Skeletal muscle tissue (tissue), 4 donors: ENCODE measurements around the gene MDP1. TPM values are rescaled to one million over a fixed set of nuclear protein-coding genes. Genes with fewer than 3 reads are reported as not detected.
A peak's percentile ranks its signal among the peaks of the same experiment; 100 is the strongest.

Source experiments
- H3K27ac ChIP-seq: one replicate; pipeline ENCODE4 v1.7.0; 2013; ENCODE audit warnings: mild to moderate bottlenecking, low read depth, low read length, inconsistent platforms
- H3K27me3 ChIP-seq, 3 donors: one replicate each; pipeline ENCODE4 v1.7.0; 2013; ENCODE audit warnings: low read length in 3 of 3; ENCODE audit not compliant: control insufficient read depth in 3 of 3, insufficient read depth in 3 of 3
- H3K36me3 ChIP-seq, 3 donors: one replicate each; pipeline ENCODE4 v1.7.0; 2013; ENCODE audit warnings: low read length in 3 of 3; ENCODE audit not compliant: control insufficient read depth in 3 of 3, insufficient read depth in 3 of 3
- H3K4me1 ChIP-seq, 3 donors: one replicate each; pipeline ENCODE4 v1.7.0; 2013; ENCODE audit warnings: low read length in 3 of 3, mild to moderate bottlenecking in 3 of 3; ENCODE audit not compliant: control insufficient read depth in 3 of 3, insufficient read depth in 3 of 3
- H3K4me3 ChIP-seq, 3 donors: one replicate each; pipeline ENCODE4 v1.7.0; 2013; ENCODE audit warnings: low read length in 3 of 3
- H3K9ac ChIP-seq, 3 donors: one replicate each; pipeline ENCODE4 v1.7.0; 2013; ENCODE audit warnings: low read length in 3 of 3, mild to moderate bottlenecking in 3 of 3, moderate library complexity in 2 of 3, low read depth in 1 of 3
- H3K9me3 ChIP-seq, 3 donors: one replicate each; pipeline ENCODE4 v1.7.0; 2013; ENCODE audit warnings: low read length in 3 of 3; ENCODE audit not compliant: control insufficient read depth in 3 of 3
- total RNA-seq: library from RNA; depleted of rRNA; stranded (reverse); fragments of >200 nt; gene quantifications from one replicate; pipeline ENCODE4 v1.2.3, GENCODE V29; 2014
- donor health status: Osteomylitis.

The MDP1 gene
- total RNA-seq, 1 donor from 2014 or later, result 9.9 TPM

DNA sequence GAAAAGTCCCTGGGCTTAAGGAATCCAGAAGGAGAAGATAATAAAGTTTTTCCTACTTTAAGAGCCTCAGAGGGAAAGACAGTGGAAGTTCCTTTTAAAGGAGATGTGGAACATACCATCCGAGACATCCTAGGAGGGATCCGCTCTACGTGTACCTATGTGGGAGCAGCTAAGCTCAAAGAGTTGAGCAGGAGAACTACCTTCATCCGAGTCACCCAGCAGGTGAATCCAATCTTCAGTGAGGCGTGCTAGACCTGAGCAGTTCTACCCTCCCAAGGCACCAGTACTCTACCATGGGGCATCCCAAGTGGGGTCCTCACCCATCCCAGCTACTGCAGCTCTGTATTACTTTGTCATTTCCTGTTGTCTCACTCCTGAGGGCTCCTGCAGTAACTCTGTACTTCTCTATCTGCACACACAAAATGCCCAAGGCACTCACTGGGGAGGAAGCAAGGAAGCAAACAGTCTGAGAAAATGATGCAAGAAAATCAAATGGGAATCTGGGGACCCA lies 22.7 kb upstream of the MDP1 start:
- peaks cover 60 to 68% (median 66%) of the 10 kb centered on the region in 3 donors for H3K36me3 ChIP-seq
- no peak overlapping the region for H3K27ac ChIP-seq
- H3K4me3 ChIP-seq, result no peak overlapping the region
- no peak overlapping the region for H3K9ac ChIP-seq
- H3K27me3 ChIP-seq, result no peaks in the 10 kb centered on the region
- no peaks in the 10 kb centered on the region for H3K9me3 ChIP-seq
- peaks cover 55 to 79% (median 71%) of the 10 kb centered on the region in 3 donors for H3K4me1 ChIP-seq

DNA sequence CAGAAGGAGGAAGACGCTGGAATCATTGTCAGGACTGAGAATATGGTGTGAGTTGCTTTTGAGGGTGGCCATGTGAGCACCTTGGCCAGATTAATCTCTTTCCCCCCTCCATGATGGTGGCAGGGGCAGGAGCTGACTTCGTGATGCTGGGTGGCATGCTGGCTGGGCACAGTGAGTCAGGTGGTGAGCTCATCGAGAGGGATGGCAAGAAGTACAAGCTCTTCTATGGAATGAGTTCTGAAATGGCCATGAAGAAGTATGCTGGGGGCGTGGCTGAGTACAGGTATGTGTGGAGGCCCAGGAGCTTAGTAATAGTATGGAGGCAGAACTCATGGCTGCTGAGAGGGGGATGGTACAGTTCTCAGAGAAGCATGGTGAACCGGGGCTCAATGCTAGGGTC lies 22.3 kb upstream of the MDP1 start:
- Histone ChIP-seq H3K9ac (peak overlapping the region in 1 of 3 donors; percentile 10), H3K9me3 (no peaks in the 10 kb centered on the region), H3K27ac (no peak overlapping the region), H3K4me1 (peaks cover 55 to 80% (median 71%) of the 10 kb centered on the region in 3 donors), H3K36me3 (peaks cover 60 to 68% (median 66%) of the 10 kb centered on the region in 3 donors), H3K4me3 (no peak overlapping the region), H3K27me3 (no peaks in the 10 kb centered on the region)

DNA sequence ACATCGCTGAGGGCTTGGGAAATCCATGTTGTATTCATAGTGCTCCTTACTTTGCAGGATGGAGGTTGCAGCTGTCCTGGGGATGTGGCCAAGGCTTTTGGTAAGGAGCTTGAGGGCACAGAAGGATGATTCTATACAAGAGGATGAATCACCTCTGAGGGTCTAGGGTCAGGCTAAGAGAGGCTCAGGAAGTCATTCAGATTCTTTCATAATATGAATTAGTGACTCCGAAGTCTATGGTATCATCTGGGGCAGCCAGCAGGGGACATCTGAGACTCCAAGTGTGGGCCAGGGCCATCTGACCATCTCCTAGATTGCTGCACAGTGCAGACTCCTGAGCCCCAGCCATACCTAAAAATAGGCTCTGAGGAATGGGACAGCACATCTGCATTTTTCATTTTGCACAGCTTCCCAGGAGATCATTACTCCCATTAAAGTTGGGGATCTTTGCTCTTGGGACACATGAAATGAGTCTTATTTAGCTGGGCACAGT lies 21.6 kb upstream of the MDP1 start:
- peaks cover 60 to 68% (median 66%) of the 10 kb centered on the region in 3 donors for H3K36me3 ChIP-seq
- peaks cover 55 to 86% (median 74%) of the 10 kb centered on the region in 3 donors for H3K4me1 ChIP-seq
- no peaks in the 10 kb centered on the region for H3K9me3 ChIP-seq
- no peak overlapping the region for H3K4me3 ChIP-seq
- H3K27ac ChIP-seq, result no peak overlapping the region
- H3K27me3 ChIP-seq, result no peaks in the 10 kb centered on the region
- H3K9ac ChIP-seq, result peak overlapping the region in 2 of 3 donors; percentile 10 to 35

DNA sequence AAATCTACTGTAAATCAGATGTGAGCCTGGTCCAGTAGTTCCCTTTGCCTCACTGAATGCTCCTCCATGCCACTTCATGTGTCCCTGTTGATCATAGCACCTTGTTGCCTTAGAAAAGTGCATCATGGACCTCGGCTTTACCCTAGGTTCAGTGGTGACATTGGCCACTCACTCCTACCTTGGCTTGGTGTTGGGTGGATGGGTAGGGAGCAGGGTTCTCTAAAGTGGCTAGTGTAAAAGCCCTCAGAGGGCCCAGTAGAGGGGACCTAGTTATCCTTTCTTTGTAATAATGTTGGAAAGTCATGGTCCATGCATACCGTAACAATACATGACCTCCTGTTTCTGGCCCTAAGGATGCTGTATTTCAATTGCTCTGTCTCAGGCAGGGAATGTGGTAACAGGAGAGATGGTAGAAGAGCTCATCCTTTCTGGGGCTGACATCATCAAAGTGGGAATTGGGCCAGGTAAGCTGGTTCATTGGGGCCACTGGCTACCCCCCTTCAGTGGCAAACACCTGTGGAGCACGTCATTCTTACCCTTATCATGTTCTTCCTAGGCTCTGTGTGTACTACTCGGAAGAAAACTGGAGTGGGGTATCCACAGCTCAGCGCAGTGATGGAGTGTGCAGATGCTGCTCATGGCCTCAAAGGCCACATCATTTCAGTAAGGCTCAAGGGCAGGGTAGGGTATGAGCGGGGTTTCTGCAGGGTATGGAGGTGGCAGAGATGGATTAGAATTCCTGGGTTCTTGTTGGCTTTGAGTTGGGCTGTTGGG lies 21.0 kb upstream of the MDP1 start:
- H3K9ac ChIP-seq, result no peak overlapping the region
- no peaks in the 10 kb centered on the region for H3K9me3 ChIP-seq
- H3K27ac ChIP-seq, result no peak overlapping the region
- peaks cover 54 to 90% (median 73%) of the 10 kb centered on the region in 3 donors for H3K4me1 ChIP-seq
- no peak overlapping the region for H3K4me3 ChIP-seq
- H3K36me3 ChIP-seq, result peaks cover 60 to 68% (median 66%) of the 10 kb centered on the region in 3 donors
- no peaks in the 10 kb centered on the region for H3K27me3 ChIP-seq

DNA sequence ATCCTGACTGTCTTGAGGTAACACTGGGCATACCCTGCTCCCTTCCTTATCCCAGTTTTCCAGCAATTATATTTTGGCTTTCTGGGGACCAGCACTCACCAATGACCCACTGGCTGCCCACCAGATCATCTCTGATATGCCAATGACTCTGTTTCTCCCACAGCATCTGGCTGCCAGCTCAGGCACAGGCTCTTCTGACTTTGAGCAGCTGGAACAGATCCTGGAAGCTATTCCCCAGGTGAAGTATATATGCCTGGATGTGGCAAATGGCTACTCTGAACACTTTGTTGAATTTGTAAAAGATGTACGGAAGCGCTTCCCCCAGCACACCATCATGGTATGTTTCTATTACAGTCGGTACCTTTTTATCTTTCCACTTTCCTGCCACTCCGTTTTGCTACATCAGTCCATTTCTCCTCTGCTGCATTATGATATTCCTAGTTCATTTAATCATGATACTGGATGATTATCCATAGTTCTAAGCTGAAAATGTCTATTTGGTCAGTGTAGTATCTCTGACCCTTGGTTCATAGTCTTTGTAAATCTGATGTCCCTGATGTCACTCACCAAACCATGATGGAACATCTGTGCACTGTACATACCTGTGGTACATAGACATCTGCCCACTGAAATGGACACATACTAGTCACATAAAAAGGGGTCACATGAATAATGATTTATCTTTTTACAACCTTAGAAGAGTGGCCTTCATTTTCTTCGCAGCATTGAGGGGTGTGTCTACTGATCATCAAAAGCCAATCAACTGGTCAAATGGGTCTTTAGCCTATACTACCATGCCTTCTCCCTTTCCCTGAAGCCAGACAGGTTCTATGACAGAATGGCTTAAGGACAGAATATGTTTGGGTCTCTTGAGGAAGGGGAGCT lies 20.2 kb upstream of the MDP1 start:
- peaks cover 57 to 67% (median 64%) of the 10 kb centered on the region in 3 donors for H3K36me3 ChIP-seq
- no peaks in the 10 kb centered on the region for H3K27me3 ChIP-seq
- H3K9me3 ChIP-seq, result no peaks in the 10 kb centered on the region
- H3K4me1 ChIP-seq, result peaks cover 54 to 90% (median 72%) of the 10 kb centered on the region in 3 donors
- no peak overlapping the region for H3K27ac ChIP-seq
- H3K9ac ChIP-seq, result no peak overlapping the region
- H3K4me3 ChIP-seq, result no peak overlapping the region

DNA sequence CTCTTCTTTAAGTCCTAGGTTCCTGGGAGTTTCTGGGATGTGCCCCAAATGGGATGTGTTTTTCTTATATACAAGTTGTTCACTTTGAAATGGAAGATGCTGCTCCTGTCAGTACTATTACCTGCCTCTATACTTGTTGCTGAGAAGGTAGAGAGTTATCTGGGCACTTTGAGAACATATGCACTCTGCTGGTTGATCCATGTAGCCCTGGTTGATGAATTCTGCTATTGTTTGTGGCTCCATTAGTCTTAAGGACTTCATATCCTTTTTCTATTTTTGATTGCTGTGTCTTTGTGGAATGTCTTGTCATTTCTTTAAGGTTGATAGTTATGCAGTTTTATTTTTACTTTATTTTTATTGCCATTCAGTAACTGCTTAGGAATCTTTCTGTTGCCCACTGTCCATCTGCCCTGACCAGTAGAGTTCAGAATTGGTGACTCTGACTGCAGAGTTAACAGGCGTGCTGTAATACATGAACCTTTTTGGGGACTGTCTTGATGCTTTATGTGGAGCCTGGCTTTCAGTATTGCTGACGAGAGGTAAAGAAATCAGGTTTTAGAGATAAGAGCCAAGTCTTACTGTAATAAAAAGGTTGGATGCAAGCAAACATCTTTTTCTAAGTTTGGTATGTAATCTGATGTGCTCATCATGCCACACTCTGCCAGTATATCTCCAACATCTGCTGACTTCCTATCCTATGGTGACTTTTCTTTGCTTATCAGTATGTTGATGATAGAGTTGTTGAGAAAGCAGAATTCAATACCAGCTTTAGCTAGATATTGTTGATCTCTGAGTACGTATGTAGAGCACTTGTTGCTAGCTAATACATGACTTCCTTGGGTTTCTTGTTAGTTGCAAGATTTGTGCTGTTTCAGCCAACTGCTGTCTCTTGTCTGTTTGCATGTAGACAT lies 18.5 kb upstream of the MDP1 start:
- Histone ChIP-seq H3K4me3 (peak overlapping the region in 1 of 3 donors; percentile 100), H3K27ac (no peak overlapping the region), H3K4me1 (peaks cover 44 to 76% (median 60%) of the 10 kb centered on the region in 3 donors)

DNA sequence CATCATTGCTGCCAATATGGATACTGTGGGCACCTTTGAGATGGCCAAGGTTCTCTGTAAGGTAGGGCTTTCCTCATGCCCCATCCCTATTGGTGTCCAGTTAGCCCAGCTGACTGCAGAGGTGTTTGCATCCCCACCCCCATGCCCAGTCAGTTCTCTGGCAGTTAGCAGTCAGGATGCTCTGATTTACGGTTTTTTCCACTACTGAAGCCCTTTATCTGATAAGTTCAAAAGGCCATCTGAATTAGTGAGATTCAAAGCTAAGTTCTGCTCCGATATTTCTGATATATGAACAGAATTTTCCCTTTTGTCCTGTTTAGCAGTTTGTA lies 17.6 kb upstream of the MDP1 start:
- no peaks in the 10 kb centered on the region for H3K9me3 ChIP-seq
- H3K4me3 ChIP-seq, result peak overlapping the region; percentile 98 to 100 (median 98)
- H3K4me1 ChIP-seq, result peaks cover 44 to 73% (median 56%) of the 10 kb centered on the region in 3 donors
- H3K27me3 ChIP-seq, result no peaks in the 10 kb centered on the region
- peaks cover 34 to 41% (median 39%) of the 10 kb centered on the region in 3 donors for H3K36me3 ChIP-seq
- H3K9ac ChIP-seq, result peak overlapping the region; percentile 84 to 95 (median 91)
- H3K27ac ChIP-seq, result peak overlapping the region; percentile 92

More for the DNA sequence above, 18.5 kb upstream of the MDP1 start:
- Histone ChIP-seq H3K9ac (peak overlapping the region in 1 of 3 donors; percentile 12), H3K36me3 (peaks cover 42 to 50% (median 47%) of the 10 kb centered on the region in 3 donors), H3K9me3 (no peaks in the 10 kb centered on the region), H3K27me3 (no peaks in the 10 kb centered on the region)

DNA sequence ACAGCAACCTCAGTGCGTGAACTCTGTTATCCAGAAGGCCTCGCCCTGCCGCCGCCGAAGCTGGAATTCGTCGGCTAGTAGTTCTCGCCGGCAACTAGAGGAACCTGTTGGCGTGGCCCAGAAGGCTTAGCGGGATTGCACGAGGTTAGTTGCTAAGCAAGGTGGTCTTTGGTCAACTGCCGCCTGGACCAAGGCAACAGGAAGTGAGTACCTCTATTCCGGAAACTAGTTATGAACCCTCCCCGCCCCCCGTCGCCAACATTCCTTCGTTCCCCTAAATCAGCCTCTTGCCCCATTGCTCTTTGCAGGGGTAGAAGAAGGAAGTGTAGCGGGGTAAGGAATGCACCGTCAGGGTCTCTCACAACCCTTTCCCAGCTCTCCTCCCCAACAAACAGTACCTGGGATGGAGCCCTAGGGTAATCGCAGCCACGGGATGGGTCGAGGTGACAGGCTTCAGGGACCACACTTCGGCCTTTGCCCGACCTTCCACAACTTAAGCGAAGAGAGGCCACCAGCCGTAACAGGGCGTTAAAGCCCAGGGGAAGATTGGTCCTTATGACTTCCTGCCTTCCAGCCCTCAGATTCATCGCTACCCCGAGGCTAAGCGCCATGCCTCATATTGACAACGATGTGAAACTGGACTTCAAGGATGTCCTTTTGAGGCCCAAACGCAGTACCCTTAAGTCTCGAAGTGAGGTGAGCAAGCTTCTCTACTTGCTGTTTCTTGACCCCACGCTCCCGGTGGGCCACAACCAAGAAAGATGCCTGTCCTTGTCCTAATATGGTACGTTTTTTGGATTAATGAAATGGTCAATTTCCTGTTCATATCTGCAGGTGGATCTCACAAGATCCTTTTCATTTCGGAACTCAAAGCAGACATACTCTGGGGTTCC lies 17.0 kb upstream of the MDP1 start, which contains the start of gene GMPR2:
GMPR2 (plus strand) TSS at position 285 of the 893 bp plus-strand sequence; CDS start at position 610, 325 bp downstream.
- H3K4me3 ChIP-seq, result peak within 1 kb of the TSS; percentile 98 to 100 (median 98)
- peak within 1 kb of the TSS; percentile 89 to 95 (median 91) for H3K9ac ChIP-seq
- H3K4me1 ChIP-seq, result peaks cover 39 to 70% (median 53%) of the 10 kb centered on the region in 3 donors
- peak within 1 kb of the TSS; percentile 92 for H3K27ac ChIP-seq
- no peaks in the 10 kb centered on the region for H3K27me3 ChIP-seq
- no peaks in the 10 kb centered on the region for H3K9me3 ChIP-seq
- peaks cover 28 to 35% (median 32%) of the 10 kb centered on the region in 3 donors for H3K36me3 ChIP-seq
